GM19351 (cell line): ENCODE results near the gene NUP50.

ENCODE experiments used
- ATAC-seq: cut with Tn5 transposase; IDR thresholded peaks from one replicate; pipeline ENCODE4 v1.9.1; 2021; ENCODE audit warnings: mild to moderate bottlenecking, moderate library complexity; ENCODE audit not compliant: unreplicated experiment

Gene NUP50

GRCh38 chr22:45208696-45208992, 44.9 kb downstream of the NUP50 start:
- no peak for ATAC-seq

DNA sequence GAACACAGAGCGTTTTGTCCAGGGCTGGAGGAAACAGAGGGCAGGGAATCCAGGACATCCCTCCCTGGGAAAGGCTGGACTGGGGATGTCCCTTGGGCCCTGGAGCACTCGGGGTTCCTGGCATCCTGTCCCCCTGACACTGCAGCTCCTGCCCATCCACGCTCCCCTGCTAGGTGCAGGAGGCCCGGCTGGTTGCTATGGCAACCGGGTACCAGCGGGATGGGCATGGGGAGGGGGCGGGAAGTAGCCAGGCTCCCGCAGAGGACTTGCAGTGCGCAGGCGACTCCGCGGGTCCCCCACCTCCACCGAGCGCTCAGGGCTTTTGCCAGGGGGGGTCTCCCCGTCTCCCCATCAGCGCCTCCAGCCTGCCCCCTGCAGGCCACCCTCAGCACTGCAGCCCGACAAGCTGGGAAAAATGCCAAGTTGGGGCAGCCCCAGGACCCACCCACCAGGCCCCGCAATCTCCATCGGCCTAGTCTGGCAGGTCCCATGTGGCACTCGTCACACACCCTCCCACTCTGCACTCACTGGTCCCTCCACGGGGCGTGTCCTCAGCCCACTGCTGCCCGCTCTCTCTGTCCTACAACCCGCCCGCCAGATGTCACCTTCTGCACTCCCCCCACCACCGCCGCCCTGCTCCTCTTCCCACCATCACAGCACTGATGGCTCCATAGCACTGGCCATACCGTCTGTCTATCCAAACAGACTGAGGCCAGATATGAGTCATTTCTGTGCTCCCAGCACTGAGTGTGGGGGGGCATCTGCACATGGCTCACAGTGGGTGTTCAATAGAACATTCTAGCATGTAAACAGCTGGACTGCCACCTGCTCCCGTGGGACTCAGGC, 45.5 kb downstream of the NUP50 start:
- no peak for ATAC-seq

DNA sequence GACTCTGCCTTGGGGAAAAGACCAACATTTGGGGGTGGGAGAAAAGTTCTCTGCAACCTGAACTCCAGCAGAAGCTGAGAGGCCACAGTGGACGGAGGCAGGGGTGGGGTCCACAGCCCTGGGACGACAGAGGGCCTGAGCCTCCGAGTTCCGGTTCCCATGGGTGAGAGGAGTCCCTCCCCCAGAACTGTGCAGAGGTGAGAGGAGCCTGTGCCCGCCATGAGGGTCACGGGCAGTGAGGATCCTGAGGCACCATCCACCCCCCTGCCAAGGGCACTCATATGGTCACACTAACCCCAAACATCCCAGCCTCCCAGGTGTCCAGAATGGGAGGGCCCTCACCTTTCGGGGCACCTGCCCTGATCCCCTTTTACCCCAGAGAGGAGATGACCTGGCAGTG, 46.4 kb downstream of the NUP50 start:
- no peak for ATAC-seq

DNA sequence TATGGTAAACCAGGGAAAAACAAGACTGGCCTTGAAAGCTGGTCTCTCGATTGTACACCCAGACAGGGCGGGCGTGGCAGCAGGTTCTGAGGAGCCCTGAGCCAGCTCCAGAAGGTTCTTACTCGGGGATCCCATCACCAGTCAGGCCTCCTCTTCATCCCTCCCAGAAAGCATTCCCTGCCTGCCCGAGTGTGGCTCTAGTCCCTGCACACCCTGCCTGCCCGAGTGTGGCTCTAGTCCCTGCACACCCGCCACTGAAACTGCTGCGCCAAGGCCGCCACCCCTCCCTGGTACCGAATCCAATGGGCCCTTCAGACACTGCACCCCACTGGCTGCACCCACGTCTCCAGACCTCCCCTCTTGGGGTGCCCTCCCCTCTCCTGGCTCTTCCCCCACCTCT, 46.9 kb downstream of the NUP50 start:
- no peak for ATAC-seq

- no peak for ATAC-seq
These were observed 47.3 kb downstream of the NUP50 start for GRCh38 chr22:45210991-45211390.

GRCh38 chr22:45211435-45211834, 47.7 kb downstream of the NUP50 start:
- ATAC-seq, result no peak

GRCh38 chr22:45211848-45212247, 48.1 kb downstream of the NUP50 start:
- no peak for ATAC-seq

- no peak for ATAC-seq
These were observed 48.6 kb downstream of the NUP50 start for GRCh38 chr22:45212306-45212709.

DNA sequence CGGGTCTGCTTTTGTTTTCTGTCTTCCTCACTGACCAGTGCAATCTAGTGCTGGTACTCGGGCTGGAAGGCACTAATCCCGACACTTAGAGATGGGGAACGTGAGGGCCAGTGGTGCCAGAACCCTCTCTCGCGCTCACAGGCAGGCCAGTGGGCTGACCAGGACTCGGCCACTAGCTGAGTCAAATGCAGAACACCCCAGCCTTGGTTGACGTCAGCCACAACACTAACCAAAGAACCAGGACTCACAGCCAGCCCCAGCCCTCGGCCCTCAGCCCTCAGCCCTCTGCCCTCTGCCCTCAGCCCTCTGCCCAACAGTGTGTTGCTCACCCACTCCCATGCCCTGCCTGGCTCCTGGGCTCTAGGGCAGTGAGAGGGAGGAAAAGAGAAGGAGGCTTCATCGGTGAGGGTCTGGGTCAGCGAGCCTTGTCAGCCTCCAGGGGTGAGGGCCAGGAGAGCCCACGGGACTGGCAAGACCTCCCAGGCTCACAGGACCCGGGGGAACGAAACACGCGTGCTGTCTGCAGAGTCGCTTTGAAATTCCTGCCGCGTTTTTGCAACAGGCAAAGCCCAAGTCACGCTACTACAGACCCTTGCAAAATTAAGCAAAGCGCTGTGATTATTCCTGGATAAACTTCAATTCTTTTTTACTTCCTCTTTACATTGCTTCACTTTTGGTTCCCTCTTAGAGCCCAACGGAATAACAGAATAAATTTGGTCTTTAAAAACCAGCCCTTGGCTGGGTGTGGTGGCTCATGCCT, 49.4 kb downstream of the NUP50 start:
- ATAC-seq, result no peak

DNA sequence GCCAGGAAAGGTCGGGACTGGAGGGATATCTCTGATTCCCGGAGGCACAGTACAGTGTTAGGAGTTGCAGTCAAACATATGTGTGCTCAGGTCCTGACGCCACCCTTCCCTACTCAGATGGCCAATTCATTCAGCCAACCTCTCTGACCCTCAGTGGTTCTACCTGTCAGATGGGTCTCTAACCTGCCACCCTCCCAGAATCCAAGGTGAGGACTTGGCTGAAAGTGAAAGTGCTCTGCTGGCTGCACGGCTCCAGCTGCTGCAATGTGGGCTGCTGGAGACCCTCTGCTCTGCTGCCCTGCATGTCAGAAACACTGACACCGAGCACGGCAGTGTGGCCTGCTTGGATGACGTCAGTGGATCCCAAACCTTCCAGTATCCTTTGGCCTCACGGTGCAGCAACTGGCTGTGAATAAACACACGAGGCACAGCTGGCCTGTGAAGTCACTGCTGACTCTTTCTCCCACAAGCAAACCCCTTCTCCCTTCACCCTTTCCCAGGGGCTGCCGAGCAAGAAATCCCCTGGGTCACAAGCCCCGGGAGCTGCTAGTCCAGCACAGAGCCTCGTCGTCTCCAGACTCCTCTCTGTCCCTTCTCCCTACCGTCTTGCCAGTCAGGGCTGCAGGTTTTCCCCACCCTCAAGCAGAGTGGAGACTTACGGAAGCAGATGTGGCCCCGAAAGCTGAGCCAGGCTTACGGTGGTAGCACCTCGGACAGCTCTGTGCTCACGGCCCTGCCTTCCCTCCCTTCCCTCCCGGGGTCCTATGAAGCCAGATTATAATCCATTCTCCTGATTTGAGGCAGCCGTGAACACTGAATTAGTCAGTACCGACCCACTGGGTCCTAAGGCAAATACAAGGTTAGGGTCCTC, 52.6 kb downstream of the NUP50 start:
- no peak for ATAC-seq

- no peak for ATAC-seq
These were observed 53.6 kb downstream of the NUP50 start for GRCh38 chr22:45217345-45217744.

- no peak for ATAC-seq
These were observed 54.1 kb downstream of the NUP50 start for GRCh38 chr22:45217806-45218205.

GRCh38 chr22:45218976-45219375, 55.3 kb downstream of the NUP50 start:
- peak; percentile 57 for ATAC-seq

- ATAC-seq, result no peak
These were observed 57.5 kb downstream of the NUP50 start for GRCh38 chr22:45221201-45221600.

- no peak for ATAC-seq
These were observed 59.8 kb downstream of the NUP50 start for GRCh38 chr22:45223304-45224117.

DNA sequence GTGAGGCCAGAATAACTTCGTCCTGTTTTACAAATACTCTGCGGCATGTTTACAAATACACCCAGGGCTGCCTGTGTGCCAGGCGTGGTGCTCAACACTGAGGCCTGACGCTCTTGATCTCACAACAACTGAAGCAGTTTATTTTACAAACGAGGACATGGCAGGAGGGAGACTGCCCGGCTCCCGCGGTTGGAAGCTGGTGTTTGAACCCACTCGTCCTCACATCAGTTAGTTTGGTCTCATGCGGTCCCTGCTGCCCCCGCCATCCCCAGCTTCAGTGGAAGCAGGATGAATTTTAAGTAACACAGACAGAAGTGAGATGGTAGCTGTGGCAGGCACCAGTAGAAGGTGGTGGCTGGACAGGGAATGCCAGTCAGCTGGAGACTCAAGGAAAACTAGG, 60.6 kb downstream of the NUP50 start:
- ATAC-seq, result no peak

GRCh38 chr22:45224988-45225731, 61.4 kb downstream of the NUP50 start:
- ATAC-seq, result no peak

GRCh38 chr22:45225732-45226502, 62.2 kb downstream of the NUP50 start:
- ATAC-seq, result no peak

GRCh38 chr22:45226503-45227186, 62.9 kb downstream of the NUP50 start:
- no peak for ATAC-seq
